NCI-H510A treated with DMSO at 0.1 percent for 48 hours (cell line): ENCODE data around the gene KDM4B.

ENCODE experiments used
- DNase-seq: peaks from one replicate; lab custom pipeline; 2025; lab: John Stamatoyannopoulos, UW

The KDM4B gene

GRCh38 chr19:5035105-5035761 lies 66.3 kb downstream of the KDM4B start:
- DNase-seq = no peak

GRCh38 chr19:5035793-5036697 lies 67.1 kb downstream of the KDM4B start:
- no peak for DNase-seq

- peak; percentile 61 for DNase-seq
These were observed 68.0 kb downstream of the KDM4B start for GRCh38 chr19:5036698-5037563.

- DNase-seq = peak; percentile 69
These were observed 69.0 kb downstream of the KDM4B start for GRCh38 chr19:5037936-5038335.

- peak; percentile 58 for DNase-seq
These were observed 69.8 kb downstream of the KDM4B start for GRCh38 chr19:5038631-5039271.

GRCh38 chr19:5039642-5040543 lies 71.0 kb downstream of the KDM4B start:
- no peak for DNase-seq

- DNase-seq = no peak
These were observed 71.7 kb downstream of the KDM4B start for GRCh38 chr19:5040544-5041167.

GRCh38 chr19:5041168-5041912 lies 72.4 kb downstream of the KDM4B start:
- no peak for DNase-seq

- no peak for DNase-seq
These were observed 72.9 kb downstream of the KDM4B start for GRCh38 chr19:5041913-5042187.

- DNase-seq = no peak
These were observed 73.6 kb downstream of the KDM4B start for GRCh38 chr19:5042556-5042955.

GRCh38 chr19:5045029-5045428 lies 76.1 kb downstream of the KDM4B start:
- no peak for DNase-seq

- peak; percentile 91 for DNase-seq
These were observed 77.0 kb downstream of the KDM4B start for GRCh38 chr19:5045956-5046338.

GRCh38 chr19:5046339-5047039 lies 77.6 kb downstream of the KDM4B start:
- DNase-seq = peak; percentile 99

- DNase-seq = no peak
These were observed 78.5 kb downstream of the KDM4B start for GRCh38 chr19:5047251-5047935.

GRCh38 chr19:5048091-5048726 lies 79.3 kb downstream of the KDM4B start:
- DNase-seq = peak; percentile 83

- no peak for DNase-seq
These were observed 80.0 kb downstream of the KDM4B start for GRCh38 chr19:5048727-5049553.

GRCh38 chr19:5049561-5049960 lies 80.6 kb downstream of the KDM4B start:
- DNase-seq = no peak
